IPS-15b (cell line): Measurements from ENCODE around the gene VGLL1.

Experiments used
- H3K27me3 ChIP-seq: one replicate; pipeline ENCODE4 v1.6.1; 2013; ENCODE audit warnings: low read length; ENCODE audit not compliant: control insufficient read depth, insufficient read depth
- H3K36me3 ChIP-seq: one replicate; pipeline ENCODE4 v1.6.1; 2013; ENCODE audit warnings: low read length; ENCODE audit not compliant: control insufficient read depth, insufficient read depth
- H3K4me1 ChIP-seq: one replicate; pipeline ENCODE4 v1.6.1; 2013; ENCODE audit warnings: mild to moderate bottlenecking, low read length; ENCODE audit not compliant: control insufficient read depth, insufficient read depth
- H3K4me3 ChIP-seq: one replicate; pipeline ENCODE4 v1.5.1; 2013; ENCODE audit warnings: low read depth, low read length
- H3K9ac ChIP-seq: one replicate; pipeline ENCODE4 v1.6.1; 2013; ENCODE audit warnings: low read depth, mild to moderate bottlenecking, low read length
- H3K9me3 ChIP-seq: one replicate; pipeline ENCODE4 v1.6.1; 2013; ENCODE audit warnings: mild to moderate bottlenecking, low read length; ENCODE audit not compliant: control insufficient read depth, insufficient read depth

The VGLL1 gene

DNA sequence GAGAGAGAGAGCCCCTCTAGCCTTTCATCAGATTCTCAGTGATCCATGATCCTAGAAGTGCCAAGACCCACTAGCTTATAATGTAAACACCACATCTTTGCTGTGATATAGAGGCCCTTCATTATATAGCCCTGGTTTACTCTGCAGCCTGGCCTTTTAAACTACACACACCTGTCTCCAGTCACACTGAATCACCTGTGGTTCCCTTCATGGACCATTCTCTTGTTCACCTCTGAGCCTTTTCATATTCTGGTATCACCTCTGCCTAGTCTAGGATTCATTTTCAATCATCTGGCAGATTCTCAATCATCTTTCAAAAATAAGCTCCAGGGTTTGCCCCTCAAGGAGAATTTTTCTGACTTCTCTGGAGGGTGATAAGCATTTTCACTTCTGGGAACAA, 65.9 kb downstream of the VGLL1 start:
- H3K36me3 ChIP-seq, result no peaks in the 10 kb centered on the region
- H3K9me3 ChIP-seq, result peaks cover 3% of the 10 kb centered on the region
- H3K9ac ChIP-seq, result no peak overlapping the region
- no peak overlapping the region for H3K4me3 ChIP-seq
- no peaks in the 10 kb centered on the region for H3K27me3 ChIP-seq
- H3K4me1 ChIP-seq, result no peaks in the 10 kb centered on the region

DNA sequence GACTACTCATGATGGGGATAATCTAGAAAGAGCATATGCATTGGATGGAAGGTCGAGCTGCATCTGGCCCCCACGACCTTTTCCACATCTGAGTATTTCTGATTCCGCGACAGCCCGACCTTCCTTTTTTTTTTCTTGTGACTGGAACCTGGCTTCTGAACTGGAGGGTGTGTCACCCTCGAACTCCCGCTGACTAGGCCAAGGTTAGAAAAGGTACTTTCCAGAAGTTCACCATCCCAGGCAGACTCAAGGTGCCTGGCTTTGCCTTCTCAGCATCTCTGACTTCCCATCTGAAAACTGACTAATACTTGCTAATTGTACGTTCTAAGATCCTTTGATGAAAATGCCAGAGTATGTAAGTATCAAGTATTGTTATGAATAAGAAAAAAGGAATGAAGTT, 66.6 kb downstream of the VGLL1 start:
- Histone ChIP-seq H3K27me3 (no peaks in the 10 kb centered on the region), H3K4me3 (no peak overlapping the region), H3K9ac (no peak overlapping the region), H3K4me1 (no peaks in the 10 kb centered on the region), H3K36me3 (no peaks in the 10 kb centered on the region), H3K9me3 (peaks cover 3% of the 10 kb centered on the region)

GRCh38 chrX:136600059-136600458, 68.0 kb downstream of the VGLL1 start:
- Histone ChIP-seq H3K9me3 (no peaks in the 10 kb centered on the region), H3K36me3 (no peaks in the 10 kb centered on the region), H3K4me1 (no peaks in the 10 kb centered on the region), H3K9ac (no peak overlapping the region), H3K4me3 (no peak overlapping the region), H3K27me3 (no peaks in the 10 kb centered on the region)
